Hepatic stellate cell (primary cell): Measurements from ENCODE around the gene ENOX1.
A peak's percentile ranks its signal among the peaks of the same experiment; 100 is the strongest.
"Not testable (repeated sequence)": the region's sequence is repeated elsewhere in the genome, so short reads cannot be mapped to it uniquely, and the experiment has no call there.

Experiments used
- DNase-seq: peaks from one replicate; pipeline ENCODE4 v3.0.0; 2011; ENCODE audit warnings: low spot score

Gene ENOX1

GRCh38 chr13:43786766-43787517 is at the start of gene ENOX1:
Gene ENOX1, minus strand, starts transcription at chr13:43786972.
- DNase-seq, result peak; percentile 74

- no peak for DNase-seq
These were observed 48.9 kb upstream of the ENOX1 start for GRCh38 chr13:43835701-43836100.

GRCh38 chr13:43831088-43831487 is 44.3 kb upstream of the ENOX1 start:
- DNase-seq, result no peak

GRCh38 chr13:43830497-43830881 is 43.7 kb upstream of the ENOX1 start:
- peak; percentile 37 for DNase-seq

- not testable (repeated sequence) for DNase-seq
These were observed 37.9 kb upstream of the ENOX1 start for GRCh38 chr13:43824656-43825055.

GRCh38 chr13:43822969-43823368 is 36.2 kb upstream of the ENOX1 start:
- no peak for DNase-seq

GRCh38 chr13:43816401-43816889 is 29.7 kb upstream of the ENOX1 start:
- no peak for DNase-seq

- DNase-seq, result peak; percentile 73
These were observed 28.4 kb upstream of the ENOX1 start for GRCh38 chr13:43815204-43815603.

GRCh38 chr13:43808676-43809075 is 21.9 kb upstream of the ENOX1 start:
- no peak for DNase-seq

GRCh38 chr13:43805681-43806128 is 18.9 kb upstream of the ENOX1 start:
- no peak for DNase-seq

GRCh38 chr13:43805071-43805468 is 18.3 kb upstream of the ENOX1 start:
- peak; percentile 69 for DNase-seq

GRCh38 chr13:43804461-43805070 is 17.8 kb upstream of the ENOX1 start:
- DNase-seq, result peak; percentile 22

GRCh38 chr13:43802511-43802910 is 15.7 kb upstream of the ENOX1 start:
- no peak for DNase-seq

GRCh38 chr13:43800828-43801227 is 14.1 kb upstream of the ENOX1 start:
- no peak for DNase-seq

- no peak for DNase-seq
These were observed 12.4 kb upstream of the ENOX1 start for GRCh38 chr13:43799191-43799590.

- no peak for DNase-seq
These were observed 11.1 kb upstream of the ENOX1 start for GRCh38 chr13:43797869-43798268.

- no peak for DNase-seq
These were observed 10.4 kb upstream of the ENOX1 start for GRCh38 chr13:43797159-43797558.

- no peak for DNase-seq
These were observed 7.6 kb upstream of the ENOX1 start for GRCh38 chr13:43794416-43794815.

- no peak for DNase-seq
These were observed 5.5 kb upstream of the ENOX1 start for GRCh38 chr13:43792076-43792881.

- DNase-seq, result peak; percentile 21
These were observed 1.2 kb upstream of the ENOX1 start for GRCh38 chr13:43787997-43788396.

- DNase-seq, result no peak
These were observed 733 bp upstream of the ENOX1 start for GRCh38 chr13:43787518-43787891.

GRCh38 chr13:43786472-43786765 is 353 bp downstream of the ENOX1 start:
- DNase-seq, result no peak
